ENCODE data around the gene TRIM37.

DNA sequence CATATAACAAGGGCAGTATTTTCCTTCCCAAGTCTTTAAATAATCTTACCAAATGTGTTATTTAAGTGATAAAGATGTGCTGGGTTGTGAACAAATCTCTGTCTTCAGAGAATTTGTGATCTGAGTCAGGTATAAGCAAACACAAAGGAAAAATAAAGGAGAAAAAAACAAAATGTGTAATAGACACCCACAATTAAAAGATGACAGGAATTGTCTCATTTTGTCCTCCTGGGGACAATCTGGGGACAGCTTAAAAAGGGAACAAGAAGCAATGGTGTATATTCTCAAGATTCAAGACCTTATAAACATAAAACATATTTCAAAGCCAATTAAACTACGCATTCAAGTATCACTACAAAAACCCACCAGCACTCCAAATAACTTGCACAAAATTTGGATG is 107.2 kb downstream of the TRIM37 start:
- TF ChIP-seq, protein P1, sequence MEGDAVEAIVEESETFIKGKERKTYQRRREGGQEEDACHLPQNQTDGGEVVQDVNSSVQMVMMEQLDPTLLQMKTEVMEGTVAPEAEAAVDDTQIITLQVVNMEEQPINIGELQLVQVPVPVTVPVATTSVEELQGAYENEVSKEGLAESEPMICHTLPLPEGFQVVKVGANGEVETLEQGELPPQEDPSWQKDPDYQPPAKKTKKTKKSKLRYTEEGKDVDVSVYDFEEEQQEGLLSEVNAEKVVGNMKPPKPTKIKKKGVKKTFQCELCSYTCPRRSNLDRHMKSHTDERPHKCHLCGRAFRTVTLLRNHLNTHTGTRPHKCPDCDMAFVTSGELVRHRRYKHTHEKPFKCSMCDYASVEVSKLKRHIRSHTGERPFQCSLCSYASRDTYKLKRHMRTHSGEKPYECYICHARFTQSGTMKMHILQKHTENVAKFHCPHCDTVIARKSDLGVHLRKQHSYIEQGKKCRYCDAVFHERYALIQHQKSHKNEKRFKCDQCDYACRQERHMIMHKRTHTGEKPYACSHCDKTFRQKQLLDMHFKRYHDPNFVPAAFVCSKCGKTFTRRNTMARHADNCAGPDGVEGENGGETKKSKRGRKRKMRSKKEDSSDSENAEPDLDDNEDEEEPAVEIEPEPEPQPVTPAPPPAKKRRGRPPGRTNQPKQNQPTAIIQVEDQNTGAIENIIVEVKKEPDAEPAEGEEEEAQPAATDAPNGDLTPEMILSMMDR (IDR thresholded peaks at IDR 0.05; ENCODE audit: insufficient read depth, low read length, poor library complexity, severe bottlenecking), result no peak
- TF ChIP-seq EZH2phosphoT487 (conservative IDR thresholded peaks at IDR 0.05; ENCODE audit: low read length), result no peak

Data from SU-DHL-6 (cell line).